WTC11 (cell line): ENCODE results near the gene SVOP. TPM values are rescaled to one million over a fixed set of nuclear protein-coding genes. Genes with fewer than 3 reads are reported as not detected.

Experiments used
- ATAC-seq: fragments of 200-7000 bp; cut with Tn5 transposase; 2 replicates; pipeline ENCODE4 v1.10.0; 2021; ENCODE audit warnings: mild to moderate bottlenecking, moderate library complexity
- CTCF ChIA-PET: fragments of 300-600 bp; sonication (Branson Sonifier 250); formaldehyde crosslinking; loops from one replicate; lab custom pipeline; 2021; ENCODE audit warnings: antibody characterized with exemption; lab: Charles Lee
- POLR2A ChIA-PET: fragments of 350-600 bp; sonication (Branson Sonifier 250); formaldehyde crosslinking; loops from one replicate; lab custom pipeline; 2021; ENCODE audit warnings: antibody characterized with exemption; lab: Charles Lee
- DNase-seq: peaks from one replicate; pipeline ENCODE4 v3.0.0; 2021; ENCODE audit warnings: low spot score
- H3K27ac Mint-ChIP-seq: 2 replicates; pipeline ENCODE4 v1.8.0; 2021; ENCODE audit warnings: mixed read lengths
- H3K27me3 Mint-ChIP-seq: 2 replicates; pipeline ENCODE4 v1.8.0; 2021; ENCODE audit warnings: low read depth, mild to moderate bottlenecking, moderate library complexity, mixed read lengths
- H3K36me3 Mint-ChIP-seq: 2 replicates; pipeline ENCODE4 v1.8.0; 2021; ENCODE audit warnings: mixed read lengths
- H3K4me1 Mint-ChIP-seq: 2 replicates; pipeline ENCODE4 v1.8.0; 2022; ENCODE audit warnings: mixed read lengths
- H3K4me3 Mint-ChIP-seq: 2 replicates; pipeline ENCODE4 v1.8.0; 2021; ENCODE audit warnings: mild to moderate bottlenecking, moderate library complexity, mixed read lengths
- H3K9me3 Mint-ChIP-seq: 2 replicates; pipeline ENCODE4 v1.8.0; 2021; ENCODE audit warnings: mixed read lengths
- ATF1 ChIP-seq: sonication (generic); formaldehyde crosslinking; IDR thresholded peaks from 2 replicates; pipeline ENCODE4 v1.8.1; 2023; ENCODE audit warnings: mild to moderate bottlenecking, moderate library complexity, missing genetic modification reagents
- FOXJ3 ChIP-seq: sonication (generic); formaldehyde crosslinking; IDR thresholded peaks from 2 replicates; pipeline ENCODE4 v1.9.0; 2021; ENCODE audit warnings: missing genetic modification reagents, mild to moderate bottlenecking, borderline replicate concordance
- HMGA2 ChIP-seq: fragments of 250-450 bp; sonication (Bioruptor Pico); IDR thresholded peaks from 2 replicates; pipeline ENCODE4 v1.4.0; 2021; ENCODE audit warnings: mild to moderate bottlenecking, moderate library complexity
- NR2C2 ChIP-seq: sonication (generic); formaldehyde crosslinking; IDR thresholded peaks from 2 replicates; pipeline ENCODE4 v1.8.0; 2022; ENCODE audit warnings: mild to moderate bottlenecking, missing genetic modification reagents
- RELA ChIP-seq: sonication (generic); formaldehyde crosslinking; IDR thresholded peaks from 2 replicates; pipeline ENCODE4 v1.8.1; 2022; ENCODE audit warnings: missing genetic modification reagents, mild to moderate bottlenecking, borderline replicate concordance
- TEAD4 ChIP-seq: sonication (generic); formaldehyde crosslinking; IDR thresholded peaks from 2 replicates; pipeline ENCODE4 v1.8.0; 2022; ENCODE audit warnings: mild to moderate bottlenecking, missing genetic modification reagents
- ZNF671 ChIP-seq: fragments of 250-450 bp; sonication (Bioruptor Pico); IDR thresholded peaks from 2 replicates; pipeline ENCODE4 v1.8.0; 2021; ENCODE audit warnings: mild to moderate bottlenecking
- total RNA-seq: library from RNA; stranded (reverse); gene quantifications from 3 replicates; pipeline ENCODE4 v1.2.3, GENCODE V29; 2021
- TF ChIP-seq, protein P1 (sequence below): sonication (generic); formaldehyde crosslinking; IDR thresholded peaks from 2 replicates; pipeline ENCODE4 v1.8.0; 2022; ENCODE audit warnings: mild to moderate bottlenecking, missing genetic modification reagents
- TF ChIP-seq, protein P2 (sequence below): fragments of 200-600 bp; IDR thresholded peaks from 2 replicates; pipeline ENCODE4 v1.8.0; 2022; ENCODE audit warnings: antibody characterized with exemption
- TF ChIP-seq, protein P3 (sequence below): sonication (generic); formaldehyde crosslinking; IDR thresholded peaks from 2 replicates; pipeline ENCODE4 v1.8.1; 2023; ENCODE audit warnings: mild to moderate bottlenecking, missing genetic modification reagents, moderate library complexity
- TF ChIP-seq, protein P4 (sequence below): sonication (generic); formaldehyde crosslinking; IDR thresholded peaks from 2 replicates; pipeline ENCODE4 v1.8.1; 2023; ENCODE audit warnings: mild to moderate bottlenecking, missing genetic modification reagents, borderline replicate concordance

The SVOP gene
- total RNA-seq, 1 experiment from 2014 or later, result 0.04 TPM

DNA sequence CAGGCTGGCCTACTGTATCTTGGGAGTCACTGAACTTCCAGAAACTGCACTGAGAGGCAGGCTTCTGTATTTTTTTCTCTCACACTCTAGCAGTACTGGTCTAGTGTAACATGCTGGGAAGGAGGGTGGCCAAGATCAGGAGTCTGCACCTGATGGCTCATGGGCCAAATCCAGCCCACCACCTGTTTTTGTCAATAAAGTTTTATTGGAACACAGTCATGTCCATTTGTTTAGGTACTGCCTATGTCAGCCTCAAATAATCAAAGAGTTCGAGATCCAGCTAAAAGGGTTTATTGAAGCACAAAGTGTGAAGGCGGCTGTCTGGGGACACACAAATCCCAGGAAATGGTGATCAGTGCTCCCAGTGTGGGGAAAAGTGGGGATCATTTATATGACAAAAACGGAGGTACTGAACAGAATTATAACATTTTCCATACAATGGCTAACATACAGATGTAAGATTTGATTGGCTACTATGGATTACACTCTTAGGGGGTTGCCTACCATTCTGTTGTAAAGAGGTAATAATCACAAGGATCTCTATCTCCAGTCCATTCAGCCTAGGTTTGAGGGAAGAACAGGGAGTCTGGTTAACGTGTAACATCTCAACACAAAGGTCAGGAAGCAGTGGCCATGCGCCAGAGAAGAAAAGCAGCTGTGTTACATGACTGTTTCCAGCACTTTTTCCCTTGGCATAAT is 44.4 kb upstream of the SVOP start:
- Mint-ChIP-seq H3K36me3 (no peaks in the 10 kb centered on the region), H3K4me3 (no peak overlapping the region), H3K9me3 (no peaks in the 10 kb centered on the region)
- CTCF ChIA-PET, result no interaction called here
- TF ChIP-seq ZNF671 (CRISPR knock-in tag) (no peak), FOXJ3 (CRISPR knock-in tag) (no peak), TEAD4 (CRISPR knock-in tag) (no peak), HMGA2 (no peak)
- TF ChIP-seq, protein P1, sequence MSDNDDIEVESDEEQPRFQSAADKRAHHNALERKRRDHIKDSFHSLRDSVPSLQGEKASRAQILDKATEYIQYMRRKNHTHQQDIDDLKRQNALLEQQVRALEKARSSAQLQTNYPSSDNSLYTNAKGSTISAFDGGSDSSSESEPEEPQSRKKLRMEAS, result no peak
- TF ChIP-seq, all 79 proteins: peak for 0
- ATAC-seq, result no peak
- no peak for DNase-seq
- POLR2A ChIA-PET, result no interaction called here
- Mint-ChIP-seq H3K27ac (no peak overlapping the region), H3K4me1 (peaks cover 13% of the 10 kb centered on the region), H3K27me3 (no peaks in the 10 kb centered on the region)

DNA sequence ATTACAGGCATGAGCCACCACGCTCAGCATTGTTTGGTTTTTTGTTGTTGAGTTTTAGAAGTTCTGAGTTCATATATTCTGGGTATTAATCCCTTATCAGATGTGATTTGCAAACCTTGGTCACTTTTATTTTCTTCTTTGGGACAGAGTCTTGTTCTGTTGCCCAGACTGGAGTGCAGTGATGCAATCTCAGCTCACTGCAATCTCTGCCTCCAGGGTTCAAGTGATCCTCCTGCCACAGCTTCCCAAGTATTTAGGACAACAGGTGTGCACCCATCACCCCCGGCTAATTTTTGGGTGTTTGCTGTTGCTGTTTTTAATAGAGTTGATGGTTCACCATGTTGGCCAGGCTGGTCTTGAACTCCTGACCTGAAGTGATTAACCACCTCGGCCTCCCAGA is 43.3 kb upstream of the SVOP start:
- CTCF ChIA-PET, result no interaction called here
- no peak overlapping the region for H3K27ac Mint-ChIP-seq
- POLR2A ChIA-PET, result no interaction called here
- H3K27me3 Mint-ChIP-seq, result no peaks in the 10 kb centered on the region
- H3K4me1 Mint-ChIP-seq, result peaks cover 2% of the 10 kb centered on the region
- H3K9me3 Mint-ChIP-seq, result no peaks in the 10 kb centered on the region
- ATAC-seq (no peak), DNase-seq (no peak)
- TF ChIP-seq ATF1 (CRISPR knock-in tag) (no peak), NR2C2 (CRISPR knock-in tag) (no peak)
- H3K4me3 Mint-ChIP-seq, result no peak overlapping the region
- H3K36me3 Mint-ChIP-seq, result no peaks in the 10 kb centered on the region

DNA sequence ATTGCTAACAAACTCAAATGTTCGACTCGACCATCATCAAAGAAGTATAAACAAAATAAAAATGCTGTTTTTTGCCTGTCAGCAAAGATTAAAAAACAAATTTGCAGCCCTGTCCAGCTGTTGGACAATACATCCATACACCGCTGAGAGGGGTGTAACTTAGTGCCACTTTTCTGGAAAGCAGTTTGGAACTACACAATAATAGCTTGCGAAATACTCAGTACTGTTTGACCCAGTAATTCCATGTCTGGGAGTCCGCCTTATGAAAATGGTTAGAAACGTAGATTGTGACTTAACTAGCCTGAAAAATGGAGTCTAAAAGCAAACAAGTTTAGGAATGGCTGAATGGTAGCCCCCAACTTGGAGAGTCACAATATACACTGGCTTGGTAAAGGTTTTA is 37.9 kb upstream of the SVOP start:
- CTCF ChIA-PET, result no interaction called here
- POLR2A ChIA-PET, result no interaction called here
- no peak for DNase-seq
- Mint-ChIP-seq H3K4me3 (no peak overlapping the region), H3K36me3 (no peaks in the 10 kb centered on the region), H3K27me3 (no peaks in the 10 kb centered on the region), H3K27ac (no peak overlapping the region), H3K9me3 (no peaks in the 10 kb centered on the region), H3K4me1 (peaks cover 1% of the 10 kb centered on the region)
- no peak for ATAC-seq
- TF ChIP-seq RELA (CRISPR knock-in tag), result no peak
- TF ChIP-seq, protein P2, sequence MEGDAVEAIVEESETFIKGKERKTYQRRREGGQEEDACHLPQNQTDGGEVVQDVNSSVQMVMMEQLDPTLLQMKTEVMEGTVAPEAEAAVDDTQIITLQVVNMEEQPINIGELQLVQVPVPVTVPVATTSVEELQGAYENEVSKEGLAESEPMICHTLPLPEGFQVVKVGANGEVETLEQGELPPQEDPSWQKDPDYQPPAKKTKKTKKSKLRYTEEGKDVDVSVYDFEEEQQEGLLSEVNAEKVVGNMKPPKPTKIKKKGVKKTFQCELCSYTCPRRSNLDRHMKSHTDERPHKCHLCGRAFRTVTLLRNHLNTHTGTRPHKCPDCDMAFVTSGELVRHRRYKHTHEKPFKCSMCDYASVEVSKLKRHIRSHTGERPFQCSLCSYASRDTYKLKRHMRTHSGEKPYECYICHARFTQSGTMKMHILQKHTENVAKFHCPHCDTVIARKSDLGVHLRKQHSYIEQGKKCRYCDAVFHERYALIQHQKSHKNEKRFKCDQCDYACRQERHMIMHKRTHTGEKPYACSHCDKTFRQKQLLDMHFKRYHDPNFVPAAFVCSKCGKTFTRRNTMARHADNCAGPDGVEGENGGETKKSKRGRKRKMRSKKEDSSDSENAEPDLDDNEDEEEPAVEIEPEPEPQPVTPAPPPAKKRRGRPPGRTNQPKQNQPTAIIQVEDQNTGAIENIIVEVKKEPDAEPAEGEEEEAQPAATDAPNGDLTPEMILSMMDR, result no peak

DNA sequence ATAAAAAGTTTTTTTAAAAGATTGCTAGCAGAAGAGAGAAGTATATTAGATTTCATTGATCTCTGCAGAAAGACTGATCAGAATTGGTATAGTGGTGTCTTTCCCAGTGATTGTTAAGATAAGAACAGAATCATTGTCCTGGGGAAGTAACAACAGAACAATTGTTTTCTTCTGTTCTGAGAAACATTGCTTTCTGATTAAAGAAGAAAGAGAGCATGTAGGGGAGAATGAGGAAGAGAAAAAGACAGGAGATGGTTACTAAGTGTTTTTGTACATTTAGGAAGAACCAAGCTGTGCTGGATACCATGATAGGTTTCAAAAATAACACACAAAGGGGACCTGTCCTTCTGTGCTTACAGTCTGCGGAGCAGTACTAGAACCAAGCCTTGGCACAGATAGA is 36.5 kb upstream of the SVOP start:
- TF ChIP-seq, protein P3, sequence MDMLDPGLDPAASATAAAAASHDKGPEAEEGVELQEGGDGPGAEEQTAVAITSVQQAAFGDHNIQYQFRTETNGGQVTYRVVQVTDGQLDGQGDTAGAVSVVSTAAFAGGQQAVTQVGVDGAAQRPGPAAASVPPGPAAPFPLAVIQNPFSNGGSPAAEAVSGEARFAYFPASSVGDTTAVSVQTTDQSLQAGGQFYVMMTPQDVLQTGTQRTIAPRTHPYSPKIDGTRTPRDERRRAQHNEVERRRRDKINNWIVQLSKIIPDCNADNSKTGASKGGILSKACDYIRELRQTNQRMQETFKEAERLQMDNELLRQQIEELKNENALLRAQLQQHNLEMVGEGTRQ (CRISPR knock-in tag), result no peak
- TF ChIP-seq, protein P4, sequence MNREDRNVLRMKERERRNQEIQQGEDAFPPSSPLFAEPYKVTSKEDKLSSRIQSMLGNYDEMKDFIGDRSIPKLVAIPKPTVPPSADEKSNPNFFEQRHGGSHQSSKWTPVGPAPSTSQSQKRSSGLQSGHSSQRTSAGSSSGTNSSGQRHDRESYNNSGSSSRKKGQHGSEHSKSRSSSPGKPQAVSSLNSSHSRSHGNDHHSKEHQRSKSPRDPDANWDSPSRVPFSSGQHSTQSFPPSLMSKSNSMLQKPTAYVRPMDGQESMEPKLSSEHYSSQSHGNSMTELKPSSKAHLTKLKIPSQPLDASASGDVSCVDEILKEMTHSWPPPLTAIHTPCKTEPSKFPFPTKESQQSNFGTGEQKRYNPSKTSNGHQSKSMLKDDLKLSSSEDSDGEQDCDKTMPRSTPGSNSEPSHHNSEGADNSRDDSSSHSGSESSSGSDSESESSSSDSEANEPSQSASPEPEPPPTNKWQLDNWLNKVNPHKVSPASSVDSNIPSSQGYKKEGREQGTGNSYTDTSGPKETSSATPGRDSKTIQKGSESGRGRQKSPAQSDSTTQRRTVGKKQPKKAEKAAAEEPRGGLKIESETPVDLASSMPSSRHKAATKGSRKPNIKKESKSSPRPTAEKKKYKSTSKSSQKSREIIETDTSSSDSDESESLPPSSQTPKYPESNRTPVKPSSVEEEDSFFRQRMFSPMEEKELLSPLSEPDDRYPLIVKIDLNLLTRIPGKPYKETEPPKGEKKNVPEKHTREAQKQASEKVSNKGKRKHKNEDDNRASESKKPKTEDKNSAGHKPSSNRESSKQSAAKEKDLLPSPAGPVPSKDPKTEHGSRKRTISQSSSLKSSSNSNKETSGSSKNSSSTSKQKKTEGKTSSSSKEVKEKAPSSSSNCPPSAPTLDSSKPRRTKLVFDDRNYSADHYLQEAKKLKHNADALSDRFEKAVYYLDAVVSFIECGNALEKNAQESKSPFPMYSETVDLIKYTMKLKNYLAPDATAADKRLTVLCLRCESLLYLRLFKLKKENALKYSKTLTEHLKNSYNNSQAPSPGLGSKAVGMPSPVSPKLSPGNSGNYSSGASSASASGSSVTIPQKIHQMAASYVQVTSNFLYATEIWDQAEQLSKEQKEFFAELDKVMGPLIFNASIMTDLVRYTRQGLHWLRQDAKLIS, result no peak
- H3K4me3 Mint-ChIP-seq, result no peak overlapping the region

More for the DNA sequence above, 36.5 kb upstream of the SVOP start:
- H3K27ac Mint-ChIP-seq, result no peak overlapping the region
- no peaks in the 10 kb centered on the region for H3K9me3 Mint-ChIP-seq
- no peak for ATAC-seq
- peaks cover 7% of the 10 kb centered on the region for H3K4me1 Mint-ChIP-seq
- DNase-seq, result no peak
- ChIA-PET CTCF (no interaction called here), POLR2A (no interaction called here)
- no peaks in the 10 kb centered on the region for H3K27me3 Mint-ChIP-seq
- H3K36me3 Mint-ChIP-seq, result no peaks in the 10 kb centered on the region
